GM19467 (cell line): ENCODE results near the gene MRGPRG.

Experiments
- ATAC-seq: cut with Tn5 transposase; IDR thresholded peaks from one replicate; pipeline ENCODE4 v1.9.1; 2021; ENCODE audit warnings: mild to moderate bottlenecking, moderate library complexity; ENCODE audit not compliant: unreplicated experiment

Gene MRGPRG

GRCh38 chr11:3207526-3208189 is 11.0 kb downstream of the MRGPRG start:
- ATAC-seq: no peak

GRCh38 chr11:3206922-3207204 is 11.8 kb downstream of the MRGPRG start:
- ATAC-seq: no peak

DNA sequence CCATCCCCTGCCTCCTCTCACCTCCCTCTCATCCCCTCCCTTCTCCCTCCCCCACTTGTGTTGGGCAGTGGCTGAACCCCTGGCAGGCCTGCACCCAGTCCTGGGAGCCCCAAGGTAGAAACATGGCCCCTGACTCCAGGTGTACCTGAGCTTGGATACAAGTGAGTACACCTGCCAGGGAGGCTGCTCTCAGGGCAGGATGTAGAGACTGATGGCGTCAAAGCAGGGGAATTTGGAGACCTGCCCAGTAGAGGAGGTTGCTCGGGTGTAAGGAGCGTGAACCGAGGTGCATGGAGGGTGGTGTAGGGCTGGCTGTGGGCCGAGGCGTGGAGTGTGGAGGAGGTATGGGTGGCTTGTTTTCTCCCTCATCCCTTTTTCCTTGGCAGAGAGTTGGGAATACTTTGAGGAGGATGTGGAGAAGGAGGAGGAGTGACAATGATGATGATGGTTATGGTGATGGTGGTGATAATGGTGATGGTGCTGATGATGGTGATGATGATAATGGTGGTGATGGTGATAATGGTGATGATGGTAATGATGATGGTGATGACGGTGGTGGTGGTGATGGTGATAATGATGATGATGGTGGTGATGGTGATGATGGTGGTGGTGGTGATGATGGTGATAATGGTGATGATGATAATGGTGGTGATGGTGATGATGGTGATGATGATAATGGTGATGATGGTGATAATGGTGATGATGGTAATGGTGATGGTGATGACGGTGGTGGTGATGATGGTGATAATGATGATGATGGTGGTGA is 12.3 kb downstream of the MRGPRG start:
- ATAC-seq: no peak

GRCh38 chr11:3205261-3206155 is 13.1 kb downstream of the MRGPRG start:
- no peak for ATAC-seq

DNA sequence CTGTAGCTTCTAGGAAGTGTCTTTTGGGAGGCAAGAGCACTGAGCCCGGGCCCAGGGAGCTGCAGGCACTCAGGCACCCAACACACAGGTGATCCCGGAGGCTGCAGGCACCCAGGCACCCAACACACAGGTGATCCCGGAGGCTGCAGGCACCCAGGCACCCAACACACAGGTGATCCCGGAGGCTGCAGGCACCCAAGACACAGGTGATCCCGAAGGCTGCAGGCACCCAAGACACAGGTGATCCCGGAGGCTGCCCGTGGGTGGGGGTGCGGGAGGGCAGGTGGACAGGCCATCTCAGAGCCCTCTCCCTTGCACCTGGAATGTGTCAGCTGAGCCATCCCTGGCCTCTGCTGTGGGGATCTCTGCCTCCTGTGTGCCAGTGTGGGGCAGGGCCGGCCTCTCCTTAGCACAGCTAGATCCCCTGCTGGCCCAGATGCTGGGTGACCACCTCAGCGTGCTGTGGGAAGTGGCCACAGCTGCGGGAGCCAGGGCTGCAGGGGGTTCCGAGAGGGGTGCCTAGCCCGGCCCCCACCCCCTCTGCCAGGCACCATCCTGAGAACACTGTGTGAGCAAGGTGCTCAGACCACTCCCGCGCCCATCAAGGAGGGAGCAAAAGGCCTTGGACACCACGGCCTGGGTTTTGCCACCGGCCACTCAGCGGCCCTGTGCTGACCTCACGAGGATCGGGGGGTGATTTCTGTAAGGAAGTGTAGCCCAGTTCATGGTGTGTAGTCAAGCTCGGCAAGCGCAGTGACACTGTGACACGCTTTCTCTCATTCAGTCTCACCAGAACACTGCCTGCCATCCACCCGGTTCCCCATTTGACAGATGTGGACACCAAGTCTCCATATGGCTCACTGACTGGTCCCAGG is 14.2 kb downstream of the MRGPRG start:
- ATAC-seq: no peak

DNA sequence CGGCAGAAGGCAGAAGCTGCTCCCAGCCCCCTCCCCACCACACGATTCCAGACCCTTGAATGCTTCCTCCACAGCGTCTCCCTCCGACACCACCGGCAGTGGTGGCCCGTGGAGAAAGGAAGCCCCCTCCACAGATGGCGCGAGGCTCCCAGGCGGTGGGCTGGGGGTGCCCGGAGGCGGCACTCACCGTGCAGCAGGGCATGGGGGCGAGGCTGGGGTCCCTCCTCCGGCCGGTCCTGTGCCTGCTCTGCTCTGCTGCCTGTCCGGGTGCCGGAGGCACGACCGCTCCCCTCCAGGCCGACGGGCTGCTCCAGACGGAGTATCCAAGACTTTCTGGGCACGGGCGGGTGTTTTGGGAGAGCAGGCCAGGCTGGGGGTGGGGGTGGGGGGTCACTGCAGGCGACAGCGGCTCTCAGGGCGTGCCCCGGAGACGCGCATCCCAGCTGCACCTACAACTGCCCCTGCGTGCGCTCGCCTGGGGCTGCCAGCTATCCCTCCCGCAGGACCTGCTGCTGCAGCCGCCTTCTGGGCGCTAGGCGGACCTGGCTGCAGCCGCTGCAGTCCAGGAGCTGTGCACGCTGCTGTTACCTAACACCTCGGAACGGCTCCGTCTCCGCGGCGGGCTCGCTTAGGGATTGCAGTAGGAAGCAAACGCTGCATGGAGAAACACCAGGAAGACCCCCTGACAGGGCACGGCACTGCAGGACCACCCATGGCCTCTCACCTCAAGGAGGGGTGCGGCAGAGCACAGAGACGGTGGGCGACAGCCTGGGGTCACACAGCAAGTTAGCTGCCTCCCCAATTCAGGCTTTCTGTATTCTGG is 15.2 kb downstream of the MRGPRG start:
- no peak for ATAC-seq

DNA sequence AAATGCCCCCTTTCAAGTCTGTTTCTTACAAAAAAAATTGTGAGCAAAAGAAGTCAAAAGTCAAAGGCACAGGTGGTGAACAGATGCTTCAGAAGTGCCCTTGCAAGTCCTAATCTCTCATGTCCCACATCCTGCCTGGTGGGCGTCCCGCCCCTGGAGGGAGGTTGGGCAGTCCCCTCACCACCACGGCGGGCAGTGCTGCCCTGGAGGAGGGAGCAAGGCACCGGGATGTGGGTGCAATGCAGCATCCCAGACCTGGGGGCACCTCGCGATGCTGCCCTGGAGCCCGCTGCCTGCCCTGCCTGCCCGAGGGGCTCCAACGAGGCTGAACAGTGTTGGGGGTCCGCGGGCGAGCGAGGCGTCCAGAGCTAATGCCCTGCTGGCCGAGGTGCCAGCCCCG is 15.9 kb downstream of the MRGPRG start:
- ATAC-seq: no peak

GRCh38 chr11:3202305-3202704 is 16.3 kb downstream of the MRGPRG start:
- ATAC-seq: no peak

- no peak for ATAC-seq
Observed at GRCh38 chr11:3201677-3202181, 16.9 kb downstream of the MRGPRG start.

- ATAC-seq: no peak
Observed at GRCh38 chr11:3201112-3201581, 17.5 kb downstream of the MRGPRG start.

- ATAC-seq: no peak
Observed at GRCh38 chr11:3200388-3201111, 18.1 kb downstream of the MRGPRG start.

DNA sequence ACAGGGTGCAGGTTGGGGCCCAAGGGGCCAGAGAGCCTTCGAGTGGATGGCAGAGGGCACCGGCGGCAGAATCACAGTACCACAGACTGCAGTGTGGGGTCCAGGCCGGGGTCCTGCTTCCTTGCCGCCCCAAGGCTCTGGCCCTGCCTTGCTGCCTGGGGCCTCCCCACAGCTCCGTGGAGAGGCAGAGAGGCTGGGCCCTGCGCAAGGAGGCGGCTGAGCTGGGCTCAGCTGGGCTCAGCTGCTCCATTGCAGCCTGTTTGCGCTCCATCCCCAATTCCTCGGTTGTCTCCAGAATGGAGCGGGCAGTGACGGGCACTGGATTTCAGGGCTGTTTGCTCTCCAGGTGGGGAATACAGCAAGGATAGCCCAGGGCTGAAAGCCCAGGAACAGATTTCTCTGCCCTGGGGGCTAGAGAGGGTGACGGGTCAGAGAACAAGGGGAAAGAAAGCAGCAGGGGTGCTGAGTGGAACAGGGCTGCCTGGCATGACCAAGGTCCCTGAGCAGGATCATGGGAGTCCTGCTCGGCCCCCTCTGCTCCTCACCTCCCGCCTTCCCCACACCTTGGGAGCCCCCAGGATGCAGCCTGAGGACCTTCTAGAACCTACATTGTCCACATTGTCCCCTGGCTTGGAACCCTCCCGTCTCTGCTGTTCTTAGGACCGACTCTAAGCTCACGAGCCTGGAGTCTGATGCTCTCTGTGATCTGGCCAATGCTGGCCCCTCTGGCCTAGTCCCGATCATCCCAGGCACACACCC is 18.9 kb downstream of the MRGPRG start:
- ATAC-seq: no peak

DNA sequence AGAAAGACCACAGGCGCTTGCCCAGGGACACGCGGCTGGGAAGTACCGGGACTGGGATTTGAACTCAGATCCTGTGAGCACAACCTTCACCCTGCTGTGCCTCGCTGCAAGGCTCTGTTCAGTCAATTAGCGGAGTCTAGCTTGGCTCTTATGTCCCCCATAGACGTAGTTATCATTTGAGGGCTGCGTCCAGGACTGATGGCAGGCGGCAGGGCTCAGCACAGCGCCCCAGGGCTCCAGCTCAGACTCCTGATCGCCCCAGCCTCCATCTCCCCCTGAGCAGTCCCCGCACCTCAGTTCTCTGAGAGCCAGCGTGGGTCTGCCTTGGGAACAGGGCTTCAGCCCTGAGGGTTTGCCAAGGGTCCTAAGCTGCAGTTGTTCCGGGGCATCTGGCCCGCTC is 19.8 kb downstream of the MRGPRG start:
- no peak for ATAC-seq

GRCh38 chr11:3197878-3198528 is 20.6 kb downstream of the MRGPRG start:
- ATAC-seq: no peak

GRCh38 chr11:3197044-3197695 is 21.4 kb downstream of the MRGPRG start:
- no peak for ATAC-seq

DNA sequence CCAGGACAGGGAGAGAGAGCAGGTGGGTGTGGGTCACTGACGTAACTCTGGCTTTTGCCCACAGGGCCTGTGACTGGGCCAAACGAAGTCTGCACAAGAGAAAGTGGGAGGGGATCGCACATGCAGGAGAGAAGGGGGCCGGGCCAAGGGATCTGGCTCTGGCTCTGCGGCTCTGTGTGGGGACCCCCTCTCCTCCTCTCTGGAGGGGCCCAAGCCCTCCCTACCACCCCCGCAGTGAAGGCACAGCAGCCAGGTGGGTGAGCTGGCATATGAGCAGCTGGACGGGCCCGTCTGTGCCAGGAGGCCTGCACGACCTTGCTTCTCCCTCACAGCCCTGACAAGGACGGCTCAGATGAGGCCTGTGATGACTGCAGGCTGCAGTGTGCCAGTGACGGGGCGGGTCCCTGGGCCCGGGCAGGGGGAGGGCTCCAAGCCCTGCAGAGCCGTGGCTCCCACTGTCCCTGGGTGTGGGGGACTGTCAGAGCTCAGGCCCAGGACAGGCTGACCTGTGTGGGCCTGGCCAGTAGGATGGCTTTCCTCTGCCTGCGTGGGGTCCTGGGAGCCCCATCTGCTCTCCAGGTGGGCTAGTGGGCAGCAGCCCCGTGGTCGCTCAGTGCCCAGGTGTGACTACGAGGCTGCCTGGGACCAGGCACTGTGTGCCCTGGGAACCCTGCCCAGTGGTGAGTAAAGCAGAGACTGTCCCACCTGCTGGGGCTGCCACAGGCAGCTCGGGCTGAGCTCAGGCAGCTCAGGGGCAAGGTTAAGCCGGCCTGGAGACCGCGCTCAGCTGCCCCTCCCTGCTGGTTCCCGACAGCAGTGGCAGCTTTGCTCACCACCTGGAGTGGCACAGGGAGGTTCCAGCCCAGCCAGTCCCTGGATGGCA is 22.2 kb downstream of the MRGPRG start:
- ATAC-seq: no peak
